GM21723 (cell line): Measurements from ENCODE around the gene SUPT5H.

Source experiments
- ATAC-seq: cut with Tn5 transposase; IDR thresholded peaks from one replicate; pipeline ENCODE4 v1.9.1; 2021; ENCODE audit warnings: mild to moderate bottlenecking, moderate library complexity; ENCODE audit not compliant: unreplicated experiment

SUPT5H gene

GRCh38 chr19:39494661-39495060 lies 49.3 kb downstream of the SUPT5H start:
- ATAC-seq, result no peak

GRCh38 chr19:39496063-39496462 lies 50.7 kb downstream of the SUPT5H start:
- no peak for ATAC-seq

GRCh38 chr19:39497701-39497995 lies 52.3 kb downstream of the SUPT5H start:
- no peak for ATAC-seq

GRCh38 chr19:39497996-39498797 lies 52.8 kb downstream of the SUPT5H start:
- ATAC-seq, result no peak

GRCh38 chr19:39498798-39499642 lies 53.6 kb downstream of the SUPT5H start, which contains the start of gene DLL3:
Gene DLL3, plus strand, starts transcription at chr19:39498947. Its CDS starts 28 bp downstream, at chr19:39498975.
- ATAC-seq, result no peak

GRCh38 chr19:39499932-39500331 lies 54.5 kb downstream of the SUPT5H start:
- no peak for ATAC-seq

- ATAC-seq, result no peak
These were observed 55.2 kb downstream of the SUPT5H start for GRCh38 chr19:39500543-39500942.

GRCh38 chr19:39501340-39501739 lies 56.0 kb downstream of the SUPT5H start:
- no peak for ATAC-seq

GRCh38 chr19:39502640-39503417 lies 57.4 kb downstream of the SUPT5H start:
- no peak for ATAC-seq

GRCh38 chr19:39506598-39506943 lies 61.2 kb downstream of the SUPT5H start:
- no peak for ATAC-seq

- ATAC-seq, result no peak
These were observed 61.7 kb downstream of the SUPT5H start for GRCh38 chr19:39506944-39507714.

- ATAC-seq, result no peak
These were observed 62.5 kb downstream of the SUPT5H start for GRCh38 chr19:39507715-39508364.

GRCh38 chr19:39508629-39509028 lies 63.2 kb downstream of the SUPT5H start:
- ATAC-seq, result no peak

GRCh38 chr19:39509233-39509632 lies 63.9 kb downstream of the SUPT5H start:
- no peak for ATAC-seq

- no peak for ATAC-seq
These were observed 67.6 kb downstream of the SUPT5H start for GRCh38 chr19:39512988-39513387.

GRCh38 chr19:39514840-39515550 lies 69.6 kb downstream of the SUPT5H start, which contains the start of gene SELENOV:
Gene SELENOV, plus strand, starts transcription at chr19:39515139. Its CDS starts 74 bp downstream, at chr19:39515213.
- no peak for ATAC-seq

GRCh38 chr19:39515551-39516191 lies 70.3 kb downstream of the SUPT5H start:
- ATAC-seq, result no peak

GRCh38 chr19:39516270-39516669 lies 70.9 kb downstream of the SUPT5H start:
- ATAC-seq, result no peak

GRCh38 chr19:39517432-39517831 lies 72.0 kb downstream of the SUPT5H start:
- ATAC-seq, result no peak
